Activated CD8-positive, alpha-beta T cell treated with anti-CD3 and anti-CD28 coated beads for 36 hours (primary cell): ENCODE measurements around the gene CCNC. TPM values are rescaled to one million over a fixed set of nuclear protein-coding genes. Genes with fewer than 3 reads are reported as not detected.

Source experiments
- ATAC-seq: fragments of 200-7000 bp; cut with Tn5 transposase; one replicate; pipeline ENCODE4 v1.10.0; 2021; ENCODE audit warnings: mild to moderate bottlenecking, moderate library complexity
- CTCF ChIA-PET: fragments of 350-600 bp; sonication (Branson Sonifier 250); formaldehyde crosslinking; loops from one replicate; lab custom pipeline; 2021; ENCODE audit warnings: antibody characterized with exemption; lab: Charles Lee
- POLR2A ChIA-PET: fragments of 350-600 bp; sonication (Branson Sonifier 250); formaldehyde crosslinking; loops from one replicate; lab custom pipeline; 2021; ENCODE audit warnings: antibody characterized with exemption; lab: Charles Lee
- DNase-seq: peaks from one replicate; pipeline ENCODE4 v3.0.0-alpha.2; 2020
- H3K27ac Mint-ChIP-seq: one replicate; pipeline ENCODE4 v1.8.0; 2021; ENCODE audit warnings: mild to moderate bottlenecking, mixed read lengths
- H3K27me3 Mint-ChIP-seq: one replicate; pipeline ENCODE4 v1.8.0; 2021; ENCODE audit warnings: mixed read lengths
- H3K36me3 Mint-ChIP-seq: one replicate; pipeline ENCODE4 v1.8.0; 2021; ENCODE audit warnings: low read depth, mixed read lengths
- H3K4me1 Mint-ChIP-seq: one replicate; pipeline ENCODE4 v1.8.0; 2021; ENCODE audit warnings: low read depth, mixed read lengths
- H3K4me3 Mint-ChIP-seq: one replicate; pipeline ENCODE4 v1.8.0; 2021; ENCODE audit warnings: mild to moderate bottlenecking, moderate library complexity, mixed read lengths
- H3K9me3 Mint-ChIP-seq: one replicate; pipeline ENCODE4 v1.8.0; 2021; ENCODE audit warnings: mixed read lengths
- CTCF ChIP-seq: fragments of 200-600 bp; IDR thresholded peaks from one replicate; pipeline ENCODE4 v1.8.0; 2022; ENCODE audit warnings: antibody characterized with exemption, mild to moderate bottlenecking
- intact Hi-C: fragments of 100-400 bp; cut with micrococcal nuclease; formaldehyde crosslinking; loops from one replicate; pipeline ENCODE4 v1.10.0; 2022
- total RNA-seq, 2 experiments: library from RNA; stranded (reverse); gene quantifications; one replicate each; pipeline ENCODE4 v1.2.3, GENCODE V29; 2021

Gene CCNC
- 10 to 100 TPM; 72.3 to 75.4 TPM for total RNA-seq

- Mint-ChIP-seq H3K27me3 (no peaks in the 10 kb centered on the region), H3K4me1 (peaks cover 34% of the 10 kb centered on the region), H3K36me3 (peaks cover 5% of the 10 kb centered on the region), H3K9me3 (no peaks in the 10 kb centered on the region), H3K4me3 (peak within 1 kb of the TSS; percentile 97), H3K27ac (peak within 1 kb of the TSS; percentile 96)
- no peak for TF ChIP-seq CTCF
- peak; percentile 94 for DNase-seq
- CTCF ChIA-PET = interaction anchor here (0.8 to 2.5 kb wide), 11 partner anchors 17 to 238 kb away, joined by 3 to 8 read pairs (median 4); partner anchors contain the start of gene COQ3
- intact Hi-C loops = loop anchor here (2.0 kb wide), 1 partner anchor 48 kb away; no protein-coding TSS in a partner anchor
- POLR2A ChIA-PET = interaction anchor here (0.7 to 2.7 kb wide), 14 partner anchors 8 to 204 kb away, joined by 3 to 19 read pairs (median 5); partner anchors contain the start of gene PNISR
- ATAC-seq = peak; percentile 98
Observed at GRCh38 chr6:99568103-99568933, at the start of gene CCNC. CCNC (minus strand) TSS chr6:99568660; CDS start chr6:99568527, 133 bp downstream.

GRCh38 chr6:99617131-99617530 is 48.7 kb upstream of the CCNC start:
- POLR2A ChIA-PET = no interaction called here
- H3K27me3 Mint-ChIP-seq = peaks cover 70% of the 10 kb centered on the region
- no peak for TF ChIP-seq CTCF
- intact Hi-C loops = no loop called here
- no peak for ATAC-seq
- CTCF ChIA-PET = interaction anchor here (1.2 to 1.8 kb wide), 3 partner anchors 10 to 129 kb away, joined by 4 to 11 read pairs (median 5); partner anchors contain the start of gene PRDM13
- peaks cover 10% of the 10 kb centered on the region for H3K4me1 Mint-ChIP-seq
- H3K27ac Mint-ChIP-seq = no peak overlapping the region
- peaks cover 3% of the 10 kb centered on the region for H3K36me3 Mint-ChIP-seq
- no peak overlapping the region for H3K4me3 Mint-ChIP-seq
- H3K9me3 Mint-ChIP-seq = peaks cover 4% of the 10 kb centered on the region
- no peak for DNase-seq

GRCh38 chr6:99614430-99615186 is 46.1 kb upstream of the CCNC start:
- Mint-ChIP-seq H3K9me3 (peaks cover 7% of the 10 kb centered on the region), H3K27me3 (peaks cover 69% of the 10 kb centered on the region), H3K27ac (no peak overlapping the region), H3K4me3 (peak overlapping the region; percentile 66), H3K36me3 (peaks cover 3% of the 10 kb centered on the region), H3K4me1 (peaks cover 30% of the 10 kb centered on the region)
- CTCF ChIA-PET = interaction anchor here (1.0 to 1.5 kb wide), 3 partner anchors 26 to 787 kb away, joined by 3 to 8 read pairs (median 3); partner anchors contain the start of gene CCNC
- ATAC-seq = peak; percentile 25
- POLR2A ChIA-PET = interaction anchor here (1.7 kb wide), 1 partner anchor 47 kb away, joined by 5 read pairs; the partner anchor contains the start of gene CCNC
- peak; percentile 54 for DNase-seq
- no peak for TF ChIP-seq CTCF
- intact Hi-C loops = loop anchor here (5.0 kb wide), 2 partner anchors 782 to 853 kb away; partner anchors contain the start of gene POU3F2

- no peak overlapping the region for H3K27ac Mint-ChIP-seq
- ATAC-seq (peak; percentile 66), DNase-seq (peak; percentile 44)
- ChIA-PET CTCF (interaction anchor here (1.0 to 1.5 kb wide), 3 partner anchors 25 to 786 kb away, joined by 3 to 8 read pairs (median 3); partner anchors contain the start of gene CCNC), POLR2A (interaction anchor here (0.8 to 1.7 kb wide), 2 partner anchors 9 to 46 kb away, joined by 4 to 5 read pairs; partner anchors contain the start of gene CCNC)
- no peak for TF ChIP-seq CTCF
- intact Hi-C loops = loop anchor here (5.0 kb wide), 2 partner anchors 782 to 853 kb away; partner anchors contain the start of gene POU3F2
- peaks cover 73% of the 10 kb centered on the region for H3K27me3 Mint-ChIP-seq
- H3K4me3 Mint-ChIP-seq = peak overlapping the region; percentile 66
- H3K9me3 Mint-ChIP-seq = peaks cover 7% of the 10 kb centered on the region
- peaks cover 3% of the 10 kb centered on the region for H3K36me3 Mint-ChIP-seq
- H3K4me1 Mint-ChIP-seq = peaks cover 31% of the 10 kb centered on the region
Observed at GRCh38 chr6:99613705-99614429, 45.4 kb upstream of the CCNC start.
